Measurements from ENCODE around the gene RASSF10.
"Not testable (repeated sequence)": the region's sequence is repeated elsewhere in the genome, so short reads cannot be mapped to it uniquely, and the experiment has no call there.

The RASSF10 gene

DNA sequence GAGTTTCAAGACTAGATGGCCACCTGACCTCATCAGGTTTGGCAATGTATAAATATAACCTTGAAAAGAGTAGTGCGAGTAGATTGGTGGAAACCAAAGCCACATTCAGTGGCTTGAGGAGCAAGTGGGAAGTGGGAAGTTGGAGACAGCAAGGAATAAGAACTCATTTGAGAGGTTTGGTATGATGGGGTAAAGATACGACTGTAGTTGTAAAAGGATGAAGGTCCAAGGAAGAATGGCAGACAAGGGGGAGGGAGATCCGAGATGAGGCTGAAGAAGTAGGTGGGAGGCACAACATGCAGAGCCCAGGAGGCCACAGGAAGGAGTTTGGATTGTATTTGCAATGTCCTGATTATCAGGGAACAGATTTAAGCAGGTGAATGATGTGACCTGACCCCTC is 20.8 kb downstream of the RASSF10 start:
- no peak for DNase-seq

DNA sequence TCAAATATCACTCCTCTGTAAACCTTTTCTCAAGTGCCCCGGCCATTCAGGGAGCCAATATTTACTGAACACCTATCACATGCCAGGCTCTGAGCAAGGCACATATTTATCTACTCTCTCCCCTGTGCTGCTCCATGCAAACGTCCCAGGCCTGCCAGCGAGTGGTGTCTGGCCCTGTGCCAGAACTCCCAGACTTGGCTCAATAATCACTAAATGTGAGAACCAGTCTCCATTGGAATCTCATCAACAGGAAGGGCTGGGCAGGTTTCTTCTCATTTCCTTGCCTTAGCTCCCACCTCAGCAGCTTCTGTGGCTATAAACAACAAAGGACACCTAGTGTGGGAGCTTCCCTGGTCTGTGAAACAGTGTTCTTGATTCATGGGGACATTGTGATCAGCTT is 21.7 kb downstream of the RASSF10 start:
- DNase-seq: no peak

DNA sequence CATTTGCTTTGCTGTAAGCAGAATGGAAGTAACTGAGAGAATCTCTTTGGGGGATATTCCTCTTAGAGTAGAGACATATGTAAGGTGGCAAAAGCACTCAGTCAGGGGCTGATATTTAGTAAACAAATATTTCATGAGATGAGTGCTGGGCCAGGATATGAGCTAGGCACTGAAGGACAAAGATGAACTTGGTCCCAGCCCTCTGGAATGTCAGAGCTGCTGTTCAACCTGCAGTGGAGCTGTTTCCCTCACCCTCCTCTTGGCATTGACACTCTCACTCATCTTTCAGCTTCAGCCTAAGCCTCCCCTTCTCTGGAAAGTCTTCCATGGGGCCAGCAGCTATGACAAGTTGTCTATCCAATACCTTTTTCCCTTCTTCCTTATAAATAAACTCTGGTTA is 22.2 kb downstream of the RASSF10 start:
- DNase-seq: no peak

DNA sequence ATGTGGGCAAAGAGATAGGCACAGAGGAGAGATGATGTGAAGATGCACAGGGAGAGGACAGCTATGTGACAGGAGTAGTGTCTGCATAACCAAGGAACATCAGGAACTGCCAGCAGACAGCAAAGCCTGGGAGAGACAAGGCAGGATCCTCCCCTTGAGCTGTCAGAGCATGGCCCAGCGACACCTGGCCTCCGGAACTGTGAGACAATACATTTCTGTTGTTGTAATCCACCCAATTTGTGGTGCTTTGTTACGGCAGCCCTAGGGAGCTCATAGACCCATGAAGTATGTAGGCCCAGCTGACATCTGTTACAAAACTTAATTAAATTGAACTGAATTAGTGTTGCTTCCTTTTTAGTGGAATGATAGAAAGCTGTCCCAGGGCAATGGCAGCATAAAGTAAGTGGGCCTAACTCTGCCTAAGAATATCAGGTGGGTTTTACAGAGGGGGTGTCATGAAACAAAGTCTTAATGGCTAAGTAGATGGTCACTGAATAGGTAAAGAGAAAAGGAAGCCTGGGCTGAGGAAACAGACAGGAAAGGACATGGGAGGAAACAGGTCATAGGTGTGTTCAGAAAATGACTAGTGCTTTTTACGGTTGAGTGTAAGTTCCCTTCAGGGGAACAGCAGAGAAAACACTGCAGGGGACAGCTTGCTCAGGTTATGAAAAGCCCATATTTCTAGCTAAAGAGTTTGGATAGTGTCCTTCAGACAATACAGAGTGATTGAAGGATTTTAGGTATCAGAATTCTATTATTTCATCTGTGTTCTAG is 24.8 kb downstream of the RASSF10 start:
- DNase-seq: no peak

DNA sequence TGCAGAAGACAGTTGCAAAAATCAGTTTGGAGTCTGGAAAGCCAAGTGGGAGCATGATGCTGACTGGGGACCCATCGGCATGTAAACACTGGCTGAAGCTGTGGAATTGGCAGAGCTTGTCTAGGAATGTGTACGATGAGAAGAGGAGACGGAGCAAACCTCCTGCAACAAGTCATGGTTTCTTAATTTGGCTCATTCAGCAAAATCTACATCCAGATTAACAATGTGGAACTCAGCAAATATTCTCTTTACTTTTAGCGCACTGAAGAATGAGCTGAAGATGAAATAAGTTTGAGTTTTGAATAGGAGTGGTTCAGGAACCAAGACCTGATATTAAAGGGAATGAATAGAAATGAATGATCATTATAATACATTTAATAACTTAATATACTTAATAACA is 26.6 kb downstream of the RASSF10 start:
- DNase-seq: no peak

DNA sequence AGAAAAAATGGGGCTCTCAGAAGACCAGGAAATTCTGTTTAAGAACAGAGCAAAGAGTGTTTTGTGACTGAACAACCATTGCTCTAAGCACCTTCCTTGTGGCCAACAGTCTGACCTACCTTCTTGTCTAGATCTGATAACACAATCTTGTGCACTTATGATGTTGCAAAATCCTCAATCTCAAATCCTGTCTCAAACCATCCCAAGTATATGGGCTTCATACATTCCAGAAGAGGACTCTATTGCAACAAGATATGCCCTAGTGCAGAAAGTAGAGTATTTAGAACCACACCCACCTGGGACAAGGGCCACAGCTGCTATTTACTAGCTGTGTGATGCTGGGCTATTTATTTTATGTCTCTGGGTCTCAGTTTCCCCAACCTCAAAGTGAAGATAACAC is 27.1 kb downstream of the RASSF10 start:
- DNase-seq: no peak

DNA sequence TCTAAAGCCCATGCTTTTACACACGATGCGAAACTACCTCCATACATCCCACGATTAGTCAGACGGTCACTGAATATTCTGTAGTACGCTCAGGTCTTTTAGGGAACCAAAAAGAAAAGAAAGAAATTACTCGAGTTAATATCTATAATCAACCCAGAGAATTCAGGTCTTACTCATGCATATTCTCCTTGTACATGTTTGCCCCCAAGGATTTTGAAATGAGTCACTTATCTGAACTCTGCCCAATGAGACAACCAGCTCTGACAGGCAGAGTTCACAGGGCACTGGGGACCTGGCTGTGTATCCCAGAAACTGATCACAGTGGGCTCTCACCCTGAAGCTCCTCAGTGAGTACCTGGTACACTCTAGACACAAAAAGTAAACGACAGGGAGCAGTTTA is 29.2 kb downstream of the RASSF10 start:
- DNase-seq: no peak

DNA sequence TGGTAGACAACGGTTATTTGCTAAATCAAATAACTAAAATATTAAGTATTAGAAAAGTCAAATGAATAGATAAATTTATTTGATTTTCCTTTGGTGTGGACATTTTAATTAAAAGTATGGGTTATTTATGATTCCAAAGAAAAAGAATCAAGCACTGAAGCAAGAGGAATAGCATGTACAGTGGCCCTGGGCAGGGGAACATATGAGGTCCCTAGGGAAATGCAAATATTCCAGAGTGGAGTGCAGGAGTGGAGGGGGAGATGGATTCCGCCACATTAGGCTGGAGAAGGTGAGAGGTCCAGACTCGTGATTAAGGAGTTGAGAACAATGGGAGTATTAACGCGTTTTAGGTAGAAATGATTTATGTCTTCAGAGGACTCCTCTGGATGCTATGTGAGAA is 30.0 kb downstream of the RASSF10 start:
- no peak for DNase-seq

DNA sequence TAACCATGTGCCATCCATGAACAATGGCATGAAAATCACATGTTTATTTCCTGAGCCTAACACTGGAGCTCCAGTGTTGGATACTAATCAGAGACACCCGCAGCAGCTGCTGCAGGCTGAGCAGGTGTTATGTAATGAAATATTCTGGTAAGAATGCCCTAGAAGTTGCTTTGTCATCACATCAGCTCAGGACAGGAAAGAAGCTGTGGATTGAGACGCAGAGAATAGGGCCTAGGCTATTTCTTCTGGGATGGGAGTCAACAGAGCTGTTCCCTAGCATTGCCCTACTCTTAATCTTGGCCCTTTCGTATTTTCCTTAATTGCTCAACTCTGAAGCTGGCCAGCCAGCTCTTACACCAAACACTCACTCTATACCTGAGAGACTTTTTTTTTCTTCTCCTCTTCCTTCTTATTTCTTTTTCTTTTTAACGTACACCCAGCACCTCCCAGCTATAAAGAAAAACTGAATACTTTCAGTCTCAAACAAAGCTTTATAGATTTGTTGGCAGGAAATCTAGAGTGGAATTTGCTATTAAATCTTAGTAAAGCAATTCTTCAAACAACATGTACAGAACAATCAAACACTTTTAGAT is 31.9 kb downstream of the RASSF10 start:
- DNase-seq: no peak

DNA sequence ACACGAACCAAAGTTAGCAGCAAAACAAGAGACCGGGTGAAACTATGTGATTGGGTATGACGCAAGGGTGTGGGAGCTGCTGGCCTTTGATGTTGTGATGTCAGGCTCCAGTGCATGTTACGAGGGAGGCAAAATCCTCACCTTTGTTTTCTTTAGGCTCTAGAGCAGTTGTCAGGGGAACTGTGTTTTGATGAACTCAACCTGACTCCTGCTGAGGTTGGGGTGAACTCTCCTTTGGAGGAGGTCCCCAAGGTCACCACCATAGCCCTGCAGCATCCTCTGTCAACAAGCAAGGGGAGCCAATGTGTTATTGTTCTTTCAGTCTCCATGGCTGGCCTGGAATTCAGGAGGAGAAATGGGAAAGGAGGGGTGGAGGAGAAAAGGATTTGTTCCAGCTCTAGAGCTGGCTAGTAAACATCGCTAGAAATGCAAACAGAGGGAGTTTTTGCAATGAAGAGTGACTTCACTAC is 33.8 kb downstream of the RASSF10 start:
- DNase-seq: no peak

DNA sequence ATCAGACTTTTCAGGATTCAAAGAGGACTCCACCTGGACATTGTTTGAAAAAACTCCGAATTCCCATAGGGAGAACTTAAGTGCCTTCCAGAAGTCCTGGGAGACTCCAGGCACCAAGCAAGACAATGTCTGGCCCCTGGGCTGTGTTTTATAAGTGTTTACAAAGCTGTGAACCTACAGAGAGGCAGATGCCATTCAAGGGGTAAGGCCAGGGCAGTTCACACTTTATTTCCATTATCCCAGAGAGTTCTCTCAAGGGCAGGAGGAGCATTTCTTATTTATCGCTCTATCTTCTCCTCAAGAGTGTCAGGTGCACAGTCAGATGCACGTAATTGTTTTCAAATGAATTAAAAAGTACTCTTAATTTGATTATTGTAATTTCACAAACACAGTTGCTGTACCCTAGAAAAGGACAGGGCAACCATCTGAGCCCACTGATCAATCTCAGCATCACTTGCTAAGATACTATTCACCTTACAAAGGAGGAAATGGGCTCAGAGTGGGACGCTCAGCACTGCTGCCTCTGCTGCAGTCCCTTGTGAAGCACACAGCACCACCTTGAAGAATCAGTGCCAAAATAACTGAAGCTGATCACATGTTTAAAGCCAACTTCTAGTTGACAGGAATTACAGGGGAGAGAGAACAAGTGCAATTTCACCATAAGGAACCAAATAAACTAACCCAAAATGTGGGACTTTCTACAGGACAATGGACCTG is 35.0 kb downstream of the RASSF10 start:
- no peak for DNase-seq

DNA sequence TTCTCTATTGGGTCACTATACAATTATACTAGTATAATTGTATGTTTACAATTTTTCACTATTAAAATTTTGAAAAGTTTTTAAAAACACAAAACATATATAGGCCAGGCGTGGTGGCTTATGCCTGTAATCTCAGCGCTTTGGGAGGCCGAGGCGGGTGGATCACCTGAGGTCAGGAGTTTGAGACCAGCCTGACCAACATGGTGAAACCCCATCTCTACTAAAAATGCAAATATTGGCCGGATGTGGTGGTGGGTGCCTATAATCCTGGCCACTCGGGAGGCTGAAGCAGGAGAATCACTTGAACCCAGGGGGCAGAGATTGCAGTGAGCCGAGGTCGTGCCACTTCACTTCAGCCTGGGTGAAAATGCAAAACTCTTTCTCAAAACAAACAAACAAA is 36.0 kb downstream of the RASSF10 start:
- DNase-seq: not testable (repeated sequence)

DNA sequence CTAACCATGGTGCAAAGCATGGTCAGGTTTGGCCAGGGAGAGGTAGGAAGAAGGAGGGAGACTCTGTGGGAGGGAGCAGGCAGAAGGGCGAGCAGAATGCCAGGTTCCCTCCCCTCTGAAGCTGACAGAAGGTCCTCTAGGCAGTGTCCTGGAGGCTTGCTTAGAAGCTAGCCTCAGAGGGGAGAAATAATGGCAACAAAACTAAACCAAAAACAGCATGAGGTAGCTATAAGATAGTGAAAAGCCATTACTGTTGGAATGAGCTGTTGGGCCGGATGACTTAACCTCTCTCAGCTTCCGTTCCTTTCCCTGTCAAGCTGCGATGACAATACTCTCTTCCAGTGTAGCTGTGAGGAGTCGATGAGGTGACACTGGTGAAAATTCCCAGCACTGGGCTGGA is 36.6 kb downstream of the RASSF10 start:
- no peak for DNase-seq

DNA sequence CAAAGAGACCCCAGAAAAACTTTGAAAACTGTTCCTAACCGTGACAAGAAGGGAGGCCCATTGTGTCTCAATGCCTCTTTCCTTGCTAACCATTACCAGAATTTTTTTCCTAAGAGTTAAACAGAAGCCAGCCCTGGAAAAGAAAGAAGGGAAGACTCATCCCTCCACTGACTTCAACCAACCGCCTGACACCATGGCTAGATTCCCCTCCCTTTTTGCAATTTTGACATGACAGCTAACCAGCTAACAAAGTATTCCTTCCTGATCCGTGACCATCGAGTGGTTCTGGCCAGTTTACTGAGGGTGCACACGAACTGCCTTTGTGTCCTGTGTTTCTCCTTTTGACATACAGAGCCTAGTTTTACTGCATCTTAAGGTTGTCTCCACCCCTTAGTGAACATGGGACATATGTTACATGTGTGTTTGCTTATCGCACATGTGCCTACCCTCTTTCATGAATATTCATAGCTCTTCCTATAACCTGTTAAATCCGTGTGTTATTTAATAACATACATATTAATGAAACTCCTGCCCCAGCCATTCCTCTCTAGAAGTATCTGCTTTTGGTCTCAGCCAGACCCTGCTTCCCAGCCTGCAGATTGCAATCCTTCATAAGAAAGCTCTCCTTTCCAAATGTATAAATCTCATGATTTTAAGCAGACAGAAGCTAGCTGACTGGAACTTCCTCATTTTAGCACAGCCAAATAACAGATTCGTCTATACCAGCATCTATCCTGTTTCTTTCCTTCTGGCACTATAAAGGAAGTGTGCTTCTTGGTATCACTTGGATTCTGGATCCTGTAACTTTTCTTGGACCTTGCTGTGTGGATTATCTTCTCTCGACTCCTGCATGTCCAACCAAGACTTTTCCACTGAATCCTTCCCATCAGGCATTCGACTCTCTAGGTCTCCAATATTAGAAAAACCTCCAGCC is 37.8 kb downstream of the RASSF10 start:
- DNase-seq: no peak

DNA sequence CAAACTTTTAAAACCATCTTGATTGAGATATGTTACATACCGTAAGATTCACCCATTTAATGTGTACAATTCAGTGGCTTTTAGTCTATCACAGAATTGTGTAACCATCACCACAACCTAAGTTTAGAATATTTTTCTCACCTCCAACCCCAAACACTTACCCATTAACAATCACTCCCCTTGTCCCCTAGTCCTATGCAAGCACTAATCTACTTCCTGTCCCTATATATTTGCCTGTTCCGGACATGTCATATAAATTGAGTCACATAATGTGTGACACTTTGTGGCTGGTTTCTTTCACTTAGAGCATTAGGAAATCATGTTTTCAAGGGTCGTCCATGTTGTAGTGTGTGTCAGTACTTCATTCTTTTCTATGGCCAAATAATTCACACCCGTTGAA is 38.8 kb downstream of the RASSF10 start:
- DNase-seq: no peak

DNA sequence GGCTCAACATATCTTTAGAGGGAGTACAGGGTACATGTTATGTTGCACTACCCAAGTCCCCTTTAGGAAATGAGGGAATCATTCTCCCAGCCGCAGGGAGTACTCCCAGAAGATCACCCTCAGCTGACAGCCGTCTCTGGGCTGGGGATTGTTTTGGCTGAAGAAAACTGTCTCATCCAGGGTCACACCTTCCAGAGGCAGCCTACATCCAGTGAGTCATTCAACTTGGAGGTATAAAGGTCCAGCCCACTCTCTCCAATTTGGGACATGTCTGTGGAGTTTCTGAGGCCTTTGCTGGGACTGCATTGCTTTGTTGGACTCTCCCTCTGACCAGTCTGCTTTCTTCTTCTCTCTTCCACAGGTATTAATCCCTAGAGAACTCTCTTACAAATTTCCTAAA is 42.1 kb downstream of the RASSF10 start:
- no peak for DNase-seq

DNA sequence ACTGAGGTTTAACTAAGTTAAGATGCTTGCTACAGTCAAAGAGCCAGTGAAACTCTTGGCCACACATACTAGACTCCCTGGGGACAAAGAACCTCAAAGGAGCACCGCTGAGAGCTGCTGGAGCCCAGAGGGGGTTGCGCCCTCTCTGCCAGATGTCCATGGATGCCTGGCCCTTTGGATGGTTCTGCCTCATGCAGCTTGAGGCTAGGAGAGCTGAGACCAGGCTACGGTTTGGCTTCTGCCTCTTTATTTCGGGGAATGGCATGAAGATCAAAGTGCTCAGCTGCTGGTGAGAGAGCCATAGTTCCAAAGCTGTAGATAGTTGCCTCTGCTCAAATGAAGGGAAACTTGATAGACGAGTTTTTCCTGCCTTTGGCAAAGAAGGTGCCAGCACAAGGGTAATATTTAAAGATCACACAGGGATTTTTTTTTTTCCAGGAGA is 43.0 kb downstream of the RASSF10 start:
- no peak for DNase-seq

DNA sequence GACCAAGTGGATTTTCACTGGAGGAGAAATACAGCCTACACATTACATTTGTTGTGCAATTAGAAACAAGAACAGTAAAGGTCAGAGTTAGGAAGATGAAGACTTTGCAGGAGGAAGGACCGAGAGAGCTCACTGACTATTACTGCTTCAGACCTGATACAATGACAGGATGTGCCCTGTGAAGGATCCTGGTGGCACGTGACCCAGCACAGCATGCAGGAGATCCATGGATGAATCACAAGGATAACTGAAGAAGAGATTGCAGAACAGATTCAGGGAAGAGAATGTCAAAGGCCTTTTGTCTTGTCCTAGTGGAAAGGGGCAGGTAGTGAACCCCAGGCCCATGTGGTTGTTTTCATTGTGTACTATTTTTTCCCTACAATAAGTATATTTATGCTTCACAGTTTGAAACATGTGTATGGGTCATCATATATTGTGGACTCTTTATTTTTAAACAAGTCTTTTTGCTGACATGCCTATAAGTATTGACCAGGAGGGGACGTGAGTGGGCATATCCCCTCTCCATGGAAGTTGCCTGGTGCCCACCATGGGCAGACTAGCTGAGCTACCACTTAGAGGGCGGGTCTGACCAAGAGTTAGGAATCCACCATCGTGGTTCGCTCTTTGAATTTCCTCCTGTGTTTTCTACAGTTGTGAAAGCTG is 44.3 kb downstream of the RASSF10 start:
- DNase-seq: no peak

DNA sequence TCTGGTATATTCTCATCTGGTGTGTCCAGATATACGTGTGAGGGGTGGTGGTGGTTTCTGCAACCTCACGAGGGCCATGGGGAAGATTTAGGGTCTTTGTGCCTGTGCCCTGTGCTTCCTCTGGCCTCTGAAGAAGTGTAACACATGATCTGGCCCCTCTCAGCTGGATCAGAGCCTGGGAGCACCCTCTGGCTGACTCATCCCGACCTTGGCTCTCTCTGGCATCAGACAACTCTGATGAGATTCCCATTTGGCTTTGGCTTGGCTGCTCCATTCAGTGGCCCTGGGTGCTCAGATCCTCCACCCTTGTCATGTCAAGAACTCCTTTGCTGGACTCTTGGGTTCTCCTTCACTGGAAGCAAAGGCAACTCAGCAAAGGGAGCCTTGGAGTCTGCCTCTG is 45.2 kb downstream of the RASSF10 start:
- DNase-seq: no peak

DNA sequence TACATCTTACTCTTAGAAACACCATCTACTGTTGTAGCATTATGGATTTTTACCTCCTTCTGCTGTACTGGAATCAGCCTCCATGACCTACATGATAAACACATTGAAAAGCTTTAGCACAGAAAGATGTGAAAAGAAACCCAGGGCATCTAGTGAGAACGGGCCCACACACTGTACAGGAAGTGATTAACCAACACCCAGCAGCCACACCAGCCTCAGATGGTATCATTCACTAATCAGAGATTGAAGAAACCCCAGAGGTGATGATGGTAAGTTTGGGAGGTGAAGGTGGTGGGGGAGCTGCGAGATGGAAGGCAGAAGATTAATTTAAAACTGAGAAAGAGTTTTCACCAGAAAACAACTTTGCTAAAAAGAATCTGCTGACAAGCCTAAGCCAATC is 46.1 kb downstream of the RASSF10 start:
- no peak for DNase-seq

DNA sequence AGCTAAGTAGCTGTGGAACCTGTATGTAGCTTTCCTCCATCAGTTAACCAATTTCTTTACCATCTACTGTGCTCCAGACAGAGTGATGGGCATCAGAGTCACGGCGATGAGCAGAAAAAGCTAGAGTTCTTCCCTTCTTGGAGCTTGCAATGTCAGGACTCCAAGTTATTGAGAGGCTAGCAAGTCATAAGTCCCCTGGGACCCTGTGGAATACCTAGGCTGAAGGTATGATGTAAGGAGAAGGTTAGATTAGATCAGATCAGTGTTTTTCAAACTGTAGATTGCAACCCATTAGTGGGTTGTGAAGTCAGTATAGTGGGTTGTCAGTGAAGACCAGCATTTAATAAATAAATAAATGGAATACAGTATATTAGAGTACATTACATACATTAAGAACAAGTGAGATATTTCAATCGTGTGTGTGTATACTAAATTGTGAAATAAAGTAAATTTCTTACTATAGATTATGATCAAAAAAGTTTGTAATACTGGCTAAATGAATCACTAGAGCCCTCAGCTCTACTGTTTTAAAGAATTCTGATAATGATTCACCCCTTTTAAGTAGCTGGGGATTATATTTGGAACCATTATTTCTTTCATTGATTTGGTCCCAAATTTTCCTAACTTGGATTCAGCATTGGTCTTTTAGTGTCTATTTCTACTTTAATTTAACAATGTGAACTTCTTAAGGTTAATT is 52.3 kb downstream of the RASSF10 start:
- DNase-seq: no peak
